Measurements from ENCODE around the gene DNAJC30. TPM values are rescaled to one million over a fixed set of nuclear protein-coding genes. Genes with fewer than 3 reads are reported as not detected.

DNAJC30 gene
- total RNA-seq, 1 experiment from 2014 or later: 6.8 TPM

DNA sequence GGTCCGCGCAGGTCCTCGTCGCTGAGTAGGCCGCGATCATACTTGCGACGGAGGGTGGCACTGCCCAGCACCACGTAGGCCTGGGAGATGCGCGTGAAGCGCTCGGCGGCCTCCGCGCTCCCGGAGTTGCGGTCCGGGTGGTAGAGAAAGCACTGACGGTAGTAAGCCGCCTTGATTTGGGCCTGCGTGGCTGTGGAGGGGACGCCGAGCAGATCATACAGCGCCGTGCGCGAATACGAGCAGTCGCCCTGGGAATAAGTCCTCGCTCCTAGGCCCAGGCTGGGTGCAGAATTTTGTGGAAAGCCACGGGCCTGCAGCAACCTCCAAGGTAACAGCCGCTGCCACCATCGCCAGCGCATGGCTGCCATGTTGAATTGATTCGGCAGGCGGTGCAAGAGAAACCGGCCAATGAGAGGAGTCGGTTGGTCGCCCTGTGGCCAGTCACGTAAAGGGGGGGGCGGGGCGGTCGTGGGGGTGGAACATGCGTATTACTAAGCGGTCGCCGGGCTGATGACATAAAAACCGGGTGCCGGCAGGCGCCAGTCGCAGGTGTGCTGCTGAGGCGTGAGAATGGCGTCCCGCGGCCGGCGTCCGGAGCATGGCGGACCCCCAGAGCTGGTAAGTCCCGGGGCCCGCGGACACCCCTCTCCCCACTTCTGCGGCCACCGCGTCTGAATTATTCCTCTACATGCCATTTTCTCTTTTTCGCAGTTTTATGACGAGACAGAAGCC is at the start of gene DNAJC30, which contains the start of gene BUD23 (continued):
- TF ChIP-seq, protein P1, sequence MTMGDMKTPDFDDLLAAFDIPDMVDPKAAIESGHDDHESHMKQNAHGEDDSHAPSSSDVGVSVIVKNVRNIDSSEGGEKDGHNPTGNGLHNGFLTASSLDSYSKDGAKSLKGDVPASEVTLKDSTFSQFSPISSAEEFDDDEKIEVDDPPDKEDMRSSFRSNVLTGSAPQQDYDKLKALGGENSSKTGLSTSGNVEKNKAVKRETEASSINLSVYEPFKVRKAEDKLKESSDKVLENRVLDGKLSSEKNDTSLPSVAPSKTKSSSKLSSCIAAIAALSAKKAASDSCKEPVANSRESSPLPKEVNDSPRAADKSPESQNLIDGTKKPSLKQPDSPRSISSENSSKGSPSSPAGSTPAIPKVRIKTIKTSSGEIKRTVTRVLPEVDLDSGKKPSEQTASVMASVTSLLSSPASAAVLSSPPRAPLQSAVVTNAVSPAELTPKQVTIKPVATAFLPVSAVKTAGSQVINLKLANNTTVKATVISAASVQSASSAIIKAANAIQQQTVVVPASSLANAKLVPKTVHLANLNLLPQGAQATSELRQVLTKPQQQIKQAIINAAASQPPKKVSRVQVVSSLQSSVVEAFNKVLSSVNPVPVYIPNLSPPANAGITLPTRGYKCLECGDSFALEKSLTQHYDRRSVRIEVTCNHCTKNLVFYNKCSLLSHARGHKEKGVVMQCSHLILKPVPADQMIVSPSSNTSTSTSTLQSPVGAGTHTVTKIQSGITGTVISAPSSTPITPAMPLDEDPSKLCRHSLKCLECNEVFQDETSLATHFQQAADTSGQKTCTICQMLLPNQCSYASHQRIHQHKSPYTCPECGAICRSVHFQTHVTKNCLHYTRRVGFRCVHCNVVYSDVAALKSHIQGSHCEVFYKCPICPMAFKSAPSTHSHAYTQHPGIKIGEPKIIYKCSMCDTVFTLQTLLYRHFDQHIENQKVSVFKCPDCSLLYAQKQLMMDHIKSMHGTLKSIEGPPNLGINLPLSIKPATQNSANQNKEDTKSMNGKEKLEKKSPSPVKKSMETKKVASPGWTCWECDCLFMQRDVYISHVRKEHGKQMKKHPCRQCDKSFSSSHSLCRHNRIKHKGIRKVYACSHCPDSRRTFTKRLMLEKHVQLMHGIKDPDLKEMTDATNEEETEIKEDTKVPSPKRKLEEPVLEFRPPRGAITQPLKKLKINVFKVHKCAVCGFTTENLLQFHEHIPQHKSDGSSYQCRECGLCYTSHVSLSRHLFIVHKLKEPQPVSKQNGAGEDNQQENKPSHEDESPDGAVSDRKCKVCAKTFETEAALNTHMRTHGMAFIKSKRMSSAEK (CRISPR knock-in tag; IDR thresholded peaks at IDR 0.05; ENCODE audit: borderline replicate concordance): no peak
- TF ChIP-seq NR2C2 (CRISPR knock-in tag; IDR thresholded peaks at IDR 0.05): no peak
- no peak for TF ChIP-seq TCF7 (CRISPR knock-in tag; IDR thresholded peaks at IDR 0.05; ENCODE audit: low read depth)
- TF ChIP-seq, protein P2, sequence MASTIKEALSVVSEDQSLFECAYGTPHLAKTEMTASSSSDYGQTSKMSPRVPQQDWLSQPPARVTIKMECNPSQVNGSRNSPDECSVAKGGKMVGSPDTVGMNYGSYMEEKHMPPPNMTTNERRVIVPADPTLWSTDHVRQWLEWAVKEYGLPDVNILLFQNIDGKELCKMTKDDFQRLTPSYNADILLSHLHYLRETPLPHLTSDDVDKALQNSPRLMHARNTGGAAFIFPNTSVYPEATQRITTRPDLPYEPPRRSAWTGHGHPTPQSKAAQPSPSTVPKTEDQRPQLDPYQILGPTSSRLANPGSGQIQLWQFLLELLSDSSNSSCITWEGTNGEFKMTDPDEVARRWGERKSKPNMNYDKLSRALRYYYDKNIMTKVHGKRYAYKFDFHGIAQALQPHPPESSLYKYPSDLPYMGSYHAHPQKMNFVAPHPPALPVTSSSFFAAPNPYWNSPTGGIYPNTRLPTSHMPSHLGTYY (CRISPR knock-in tag; IDR thresholded peaks at IDR 0.05): no peak
- no peak for TF ChIP-seq JUN (CRISPR knock-in tag; IDR thresholded peaks at IDR 0.05)
- TF ChIP-seq GABPB1 (CRISPR knock-in tag; IDR thresholded peaks at IDR 0.05): 0 out of 2 replicates have a peak, but pooled peaks have one; percentile 47
- TF ChIP-seq, protein P3, sequence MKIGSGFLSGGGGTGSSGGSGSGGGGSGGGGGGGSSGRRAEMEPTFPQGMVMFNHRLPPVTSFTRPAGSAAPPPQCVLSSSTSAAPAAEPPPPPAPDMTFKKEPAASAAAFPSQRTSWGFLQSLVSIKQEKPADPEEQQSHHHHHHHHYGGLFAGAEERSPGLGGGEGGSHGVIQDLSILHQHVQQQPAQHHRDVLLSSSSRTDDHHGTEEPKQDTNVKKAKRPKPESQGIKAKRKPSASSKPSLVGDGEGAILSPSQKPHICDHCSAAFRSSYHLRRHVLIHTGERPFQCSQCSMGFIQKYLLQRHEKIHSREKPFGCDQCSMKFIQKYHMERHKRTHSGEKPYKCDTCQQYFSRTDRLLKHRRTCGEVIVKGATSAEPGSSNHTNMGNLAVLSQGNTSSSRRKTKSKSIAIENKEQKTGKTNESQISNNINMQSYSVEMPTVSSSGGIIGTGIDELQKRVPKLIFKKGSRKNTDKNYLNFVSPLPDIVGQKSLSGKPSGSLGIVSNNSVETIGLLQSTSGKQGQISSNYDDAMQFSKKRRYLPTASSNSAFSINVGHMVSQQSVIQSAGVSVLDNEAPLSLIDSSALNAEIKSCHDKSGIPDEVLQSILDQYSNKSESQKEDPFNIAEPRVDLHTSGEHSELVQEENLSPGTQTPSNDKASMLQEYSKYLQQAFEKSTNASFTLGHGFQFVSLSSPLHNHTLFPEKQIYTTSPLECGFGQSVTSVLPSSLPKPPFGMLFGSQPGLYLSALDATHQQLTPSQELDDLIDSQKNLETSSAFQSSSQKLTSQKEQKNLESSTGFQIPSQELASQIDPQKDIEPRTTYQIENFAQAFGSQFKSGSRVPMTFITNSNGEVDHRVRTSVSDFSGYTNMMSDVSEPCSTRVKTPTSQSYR (CRISPR knock-in tag; IDR thresholded peaks at IDR 0.05): no peak
- TF ChIP-seq, protein P4, sequence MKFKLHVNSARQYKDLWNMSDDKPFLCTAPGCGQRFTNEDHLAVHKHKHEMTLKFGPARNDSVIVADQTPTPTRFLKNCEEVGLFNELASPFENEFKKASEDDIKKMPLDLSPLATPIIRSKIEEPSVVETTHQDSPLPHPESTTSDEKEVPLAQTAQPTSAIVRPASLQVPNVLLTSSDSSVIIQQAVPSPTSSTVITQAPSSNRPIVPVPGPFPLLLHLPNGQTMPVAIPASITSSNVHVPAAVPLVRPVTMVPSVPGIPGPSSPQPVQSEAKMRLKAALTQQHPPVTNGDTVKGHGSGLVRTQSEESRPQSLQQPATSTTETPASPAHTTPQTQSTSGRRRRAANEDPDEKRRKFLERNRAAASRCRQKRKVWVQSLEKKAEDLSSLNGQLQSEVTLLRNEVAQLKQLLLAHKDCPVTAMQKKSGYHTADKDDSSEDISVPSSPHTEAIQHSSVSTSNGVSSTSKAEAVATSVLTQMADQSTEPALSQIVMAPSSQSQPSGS (CRISPR knock-in tag; IDR thresholded peaks at IDR 0.05; ENCODE audit: borderline replicate concordance, low read depth): no peak
- TF ChIP-seq, protein P5, sequence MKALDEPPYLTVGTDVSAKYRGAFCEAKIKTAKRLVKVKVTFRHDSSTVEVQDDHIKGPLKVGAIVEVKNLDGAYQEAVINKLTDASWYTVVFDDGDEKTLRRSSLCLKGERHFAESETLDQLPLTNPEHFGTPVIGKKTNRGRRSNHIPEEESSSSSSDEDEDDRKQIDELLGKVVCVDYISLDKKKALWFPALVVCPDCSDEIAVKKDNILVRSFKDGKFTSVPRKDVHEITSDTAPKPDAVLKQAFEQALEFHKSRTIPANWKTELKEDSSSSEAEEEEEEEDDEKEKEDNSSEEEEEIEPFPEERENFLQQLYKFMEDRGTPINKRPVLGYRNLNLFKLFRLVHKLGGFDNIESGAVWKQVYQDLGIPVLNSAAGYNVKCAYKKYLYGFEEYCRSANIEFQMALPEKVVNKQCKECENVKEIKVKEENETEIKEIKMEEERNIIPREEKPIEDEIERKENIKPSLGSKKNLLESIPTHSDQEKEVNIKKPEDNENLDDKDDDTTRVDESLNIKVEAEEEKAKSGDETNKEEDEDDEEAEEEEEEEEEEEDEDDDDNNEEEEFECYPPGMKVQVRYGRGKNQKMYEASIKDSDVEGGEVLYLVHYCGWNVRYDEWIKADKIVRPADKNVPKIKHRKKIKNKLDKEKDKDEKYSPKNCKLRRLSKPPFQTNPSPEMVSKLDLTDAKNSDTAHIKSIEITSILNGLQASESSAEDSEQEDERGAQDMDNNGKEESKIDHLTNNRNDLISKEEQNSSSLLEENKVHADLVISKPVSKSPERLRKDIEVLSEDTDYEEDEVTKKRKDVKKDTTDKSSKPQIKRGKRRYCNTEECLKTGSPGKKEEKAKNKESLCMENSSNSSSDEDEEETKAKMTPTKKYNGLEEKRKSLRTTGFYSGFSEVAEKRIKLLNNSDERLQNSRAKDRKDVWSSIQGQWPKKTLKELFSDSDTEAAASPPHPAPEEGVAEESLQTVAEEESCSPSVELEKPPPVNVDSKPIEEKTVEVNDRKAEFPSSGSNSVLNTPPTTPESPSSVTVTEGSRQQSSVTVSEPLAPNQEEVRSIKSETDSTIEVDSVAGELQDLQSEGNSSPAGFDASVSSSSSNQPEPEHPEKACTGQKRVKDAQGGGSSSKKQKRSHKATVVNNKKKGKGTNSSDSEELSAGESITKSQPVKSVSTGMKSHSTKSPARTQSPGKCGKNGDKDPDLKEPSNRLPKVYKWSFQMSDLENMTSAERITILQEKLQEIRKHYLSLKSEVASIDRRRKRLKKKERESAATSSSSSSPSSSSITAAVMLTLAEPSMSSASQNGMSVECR (CRISPR knock-in tag; IDR thresholded peaks at IDR 0.05; ENCODE audit: borderline replicate concordance): peak; percentile 66; the same call in 1 of the 2 replicates
- TF ChIP-seq SOX15 (CRISPR knock-in tag; IDR thresholded peaks at IDR 0.05): no peak
- TF ChIP-seq, protein P6, sequence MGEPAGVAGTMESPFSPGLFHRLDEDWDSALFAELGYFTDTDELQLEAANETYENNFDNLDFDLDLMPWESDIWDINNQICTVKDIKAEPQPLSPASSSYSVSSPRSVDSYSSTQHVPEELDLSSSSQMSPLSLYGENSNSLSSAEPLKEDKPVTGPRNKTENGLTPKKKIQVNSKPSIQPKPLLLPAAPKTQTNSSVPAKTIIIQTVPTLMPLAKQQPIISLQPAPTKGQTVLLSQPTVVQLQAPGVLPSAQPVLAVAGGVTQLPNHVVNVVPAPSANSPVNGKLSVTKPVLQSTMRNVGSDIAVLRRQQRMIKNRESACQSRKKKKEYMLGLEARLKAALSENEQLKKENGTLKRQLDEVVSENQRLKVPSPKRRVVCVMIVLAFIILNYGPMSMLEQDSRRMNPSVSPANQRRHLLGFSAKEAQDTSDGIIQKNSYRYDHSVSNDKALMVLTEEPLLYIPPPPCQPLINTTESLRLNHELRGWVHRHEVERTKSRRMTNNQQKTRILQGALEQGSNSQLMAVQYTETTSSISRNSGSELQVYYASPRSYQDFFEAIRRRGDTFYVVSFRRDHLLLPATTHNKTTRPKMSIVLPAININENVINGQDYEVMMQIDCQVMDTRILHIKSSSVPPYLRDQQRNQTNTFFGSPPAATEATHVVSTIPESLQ (CRISPR knock-in tag; IDR thresholded peaks at IDR 0.05): no peak
- peak; percentile 70; the same call in 1 of the 2 replicates for TF ChIP-seq TEAD1 (CRISPR knock-in tag; IDR thresholded peaks at IDR 0.05)
- TF ChIP-seq, protein P7, sequence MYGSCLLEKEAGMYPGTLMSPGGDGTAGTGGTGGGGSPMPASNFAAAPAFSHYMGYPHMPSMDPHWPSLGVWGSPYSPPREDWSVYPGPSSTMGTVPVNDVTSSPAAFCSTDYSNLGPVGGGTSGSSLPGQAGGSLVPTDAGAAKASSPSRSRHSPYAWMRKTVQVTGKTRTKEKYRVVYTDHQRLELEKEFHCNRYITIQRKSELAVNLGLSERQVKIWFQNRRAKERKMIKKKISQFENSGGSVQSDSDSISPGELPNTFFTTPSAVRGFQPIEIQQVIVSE (CRISPR knock-in tag; IDR thresholded peaks at IDR 0.05; ENCODE audit: borderline replicate concordance): no peak
- no peak for TF ChIP-seq RORB (CRISPR knock-in tag; IDR thresholded peaks at IDR 0.05)
- no peak for TF ChIP-seq ELF4 (CRISPR knock-in tag; IDR thresholded peaks at IDR 0.05; ENCODE audit: low read depth)
- no peak for TF ChIP-seq JAZF1 (CRISPR knock-in tag; IDR thresholded peaks at IDR 0.05)
- TF ChIP-seq, protein P8, sequence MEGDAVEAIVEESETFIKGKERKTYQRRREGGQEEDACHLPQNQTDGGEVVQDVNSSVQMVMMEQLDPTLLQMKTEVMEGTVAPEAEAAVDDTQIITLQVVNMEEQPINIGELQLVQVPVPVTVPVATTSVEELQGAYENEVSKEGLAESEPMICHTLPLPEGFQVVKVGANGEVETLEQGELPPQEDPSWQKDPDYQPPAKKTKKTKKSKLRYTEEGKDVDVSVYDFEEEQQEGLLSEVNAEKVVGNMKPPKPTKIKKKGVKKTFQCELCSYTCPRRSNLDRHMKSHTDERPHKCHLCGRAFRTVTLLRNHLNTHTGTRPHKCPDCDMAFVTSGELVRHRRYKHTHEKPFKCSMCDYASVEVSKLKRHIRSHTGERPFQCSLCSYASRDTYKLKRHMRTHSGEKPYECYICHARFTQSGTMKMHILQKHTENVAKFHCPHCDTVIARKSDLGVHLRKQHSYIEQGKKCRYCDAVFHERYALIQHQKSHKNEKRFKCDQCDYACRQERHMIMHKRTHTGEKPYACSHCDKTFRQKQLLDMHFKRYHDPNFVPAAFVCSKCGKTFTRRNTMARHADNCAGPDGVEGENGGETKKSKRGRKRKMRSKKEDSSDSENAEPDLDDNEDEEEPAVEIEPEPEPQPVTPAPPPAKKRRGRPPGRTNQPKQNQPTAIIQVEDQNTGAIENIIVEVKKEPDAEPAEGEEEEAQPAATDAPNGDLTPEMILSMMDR (IDR thresholded peaks at IDR 0.05): no peak
- 0 out of 2 replicates have a peak, but pooled peaks have one; percentile 11 for TF ChIP-seq ZNF423 (CRISPR knock-in tag; IDR thresholded peaks at IDR 0.05)
- TF ChIP-seq PRRX2 (CRISPR knock-in tag; IDR thresholded peaks at IDR 0.05): no peak
